GM18508 (cell line): ENCODE data around the gene EMC9.
A peak's percentile ranks its signal among the peaks of the same experiment; 100 is the strongest.

Experiments used
- ATAC-seq: cut with Tn5 transposase; IDR thresholded peaks from one replicate; pipeline ENCODE4 v1.9.1; 2021; ENCODE audit warnings: moderate number of reproducible peaks; ENCODE audit not compliant: insufficient read depth, unreplicated experiment

EMC9 gene

DNA sequence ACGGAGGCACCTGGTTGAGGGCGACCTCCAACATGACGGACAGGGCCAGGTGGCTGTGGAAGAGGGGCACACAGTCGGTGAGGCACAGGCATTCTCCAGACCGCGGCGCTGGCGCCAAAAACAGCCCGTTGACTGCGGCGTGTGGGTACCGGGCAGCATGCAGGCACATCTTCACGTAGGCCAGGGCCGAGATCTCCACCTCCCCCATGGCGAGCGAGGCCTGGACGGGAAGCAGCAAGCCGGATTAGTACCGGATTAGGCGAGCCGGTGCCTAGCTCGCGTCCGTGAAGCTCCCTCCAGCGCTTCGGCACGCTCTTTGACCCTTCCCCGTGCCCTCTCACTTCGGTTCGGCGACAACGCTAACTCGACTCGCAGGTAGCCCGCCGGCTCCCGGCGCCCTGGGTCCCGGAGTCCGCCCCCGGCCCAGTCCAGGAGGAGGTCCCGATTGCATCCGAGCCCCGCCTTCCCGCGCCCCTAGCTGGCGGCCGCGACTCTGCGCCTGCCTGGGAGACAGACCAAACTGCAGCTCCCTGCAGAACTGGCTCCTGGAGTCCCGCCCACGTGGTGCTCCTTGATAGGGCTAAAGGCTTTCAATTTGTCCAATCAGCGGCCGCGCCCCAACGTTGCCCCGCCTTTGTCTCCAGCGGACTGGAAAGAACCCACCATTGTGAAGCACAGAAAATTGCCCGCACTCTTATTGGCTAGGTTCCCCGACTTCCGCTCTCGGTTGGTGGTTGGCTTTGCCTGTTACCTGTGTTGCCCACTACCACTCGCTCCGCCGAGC, at the start of gene EMC9:
EMC9 (minus strand) TSS at position 495 of the 784 bp plus-strand sequence; CDS start at position 208, 287 bp downstream.
- peak; percentile 74 for ATAC-seq

DNA sequence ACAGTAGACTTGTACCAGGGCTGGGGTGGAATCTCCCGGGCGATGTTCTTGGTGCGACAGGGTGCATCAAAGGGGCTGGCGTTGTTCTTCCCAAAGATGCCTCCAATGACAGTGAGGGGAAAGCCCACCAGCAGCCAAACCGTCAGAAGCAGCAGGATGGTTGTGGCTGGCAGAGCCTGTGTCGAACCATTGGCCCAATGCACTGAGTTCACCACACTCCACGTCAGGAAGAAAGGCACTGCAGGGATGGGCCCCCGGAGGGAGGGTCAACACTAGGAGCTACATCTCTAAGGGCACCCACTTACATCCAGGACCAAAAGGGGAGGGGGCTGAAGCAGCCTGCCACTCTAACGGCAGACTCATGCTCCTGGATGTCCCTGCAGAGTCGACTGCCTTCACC, 49.0 kb upstream of the EMC9 start:
- ATAC-seq: no peak

DNA sequence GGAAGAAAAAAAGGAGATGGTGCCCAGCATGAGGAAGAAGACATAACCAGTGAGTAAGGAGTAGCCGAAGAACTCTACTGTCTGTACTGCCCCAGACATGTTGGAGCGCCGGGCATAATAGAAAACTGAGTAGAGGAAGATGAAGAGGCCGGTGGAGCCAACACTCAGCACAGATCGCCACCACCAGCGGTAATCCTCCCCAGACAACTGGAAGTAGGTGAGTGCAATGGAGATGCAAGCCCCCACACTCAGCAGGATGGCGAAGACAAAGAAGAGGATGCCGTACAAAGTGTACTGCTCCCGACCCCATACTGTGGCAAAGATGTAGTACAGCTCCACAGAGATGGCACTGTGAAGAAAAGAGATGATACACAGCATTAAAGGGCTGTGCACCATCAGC, 48.1 kb upstream of the EMC9 start:
- no peak for ATAC-seq

DNA sequence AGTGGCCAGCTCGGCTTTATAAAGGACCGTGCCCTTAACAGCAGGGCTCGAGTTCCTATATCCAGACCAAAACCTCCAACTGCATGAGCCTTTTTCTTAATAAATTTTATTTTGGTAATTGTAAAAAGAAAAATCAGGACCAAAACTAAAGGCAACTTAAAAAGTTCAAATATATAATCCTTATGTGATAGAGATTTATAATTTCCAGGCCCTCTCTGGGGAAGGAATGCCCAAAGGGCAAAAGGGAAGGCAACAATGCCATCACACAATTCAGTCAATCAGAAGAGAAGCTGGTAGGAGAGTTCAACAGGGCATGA, 47.6 kb upstream of the EMC9 start:
- ATAC-seq: no peak

GRCh38 chr14:24188251-24189058, 47.1 kb upstream of the EMC9 start, which contains the start of gene IPO4:
IPO4 (minus strand) TSS chr14:24188816; CDS start chr14:24188787, 29 bp downstream.
- ATAC-seq: peak; percentile 54

DNA sequence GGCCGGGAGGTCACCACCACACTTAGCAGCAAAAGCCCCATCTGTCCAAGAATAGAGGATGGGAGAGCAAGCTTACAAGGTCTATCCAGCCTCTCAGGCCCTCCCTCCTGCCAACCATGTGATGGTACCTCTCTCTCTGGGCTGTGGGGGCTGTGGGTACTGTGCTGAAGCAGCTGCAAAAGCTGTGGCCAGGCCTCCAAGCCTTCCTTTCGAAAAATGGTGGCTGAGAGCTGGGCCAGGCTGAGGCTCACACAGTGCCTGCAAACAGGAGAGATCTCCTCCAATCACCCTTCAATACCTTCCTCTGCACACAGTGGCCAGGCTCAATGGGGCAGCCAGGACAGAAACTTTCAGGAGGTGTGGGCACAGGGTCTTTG, 46.1 kb upstream of the EMC9 start:
- no peak for ATAC-seq

DNA sequence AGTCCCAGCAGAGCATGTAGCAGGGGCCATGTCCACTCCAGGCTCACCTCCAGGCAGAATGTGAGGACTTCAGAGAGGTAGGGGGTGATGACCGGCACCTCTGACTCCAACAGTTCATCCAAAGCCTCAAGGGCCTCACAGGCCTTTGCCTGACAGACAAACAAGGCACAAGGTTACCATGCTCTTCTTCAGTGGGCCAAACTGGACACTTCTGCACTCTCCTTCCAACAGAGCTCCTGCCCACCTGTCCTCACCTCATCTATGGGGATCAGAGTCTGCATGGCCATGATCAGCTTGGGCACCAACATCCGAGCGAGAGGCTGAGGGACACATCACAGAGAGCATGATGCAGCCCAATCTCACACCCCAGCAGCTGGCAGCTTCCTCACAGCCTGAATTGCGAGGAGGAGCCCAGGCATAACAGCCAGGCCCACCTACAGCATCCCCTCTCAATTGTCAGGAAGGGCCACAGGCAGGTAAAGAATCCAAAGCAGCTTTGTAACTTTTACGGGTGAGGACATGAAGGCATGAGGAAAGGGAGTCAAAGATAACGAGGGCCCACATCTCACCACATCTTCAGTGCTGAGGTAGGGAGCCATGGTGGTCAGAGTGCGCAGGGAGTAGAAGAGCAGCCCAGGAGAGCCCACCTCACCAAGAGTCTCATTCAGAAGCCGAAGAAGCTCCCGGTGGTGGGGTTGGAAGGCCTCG, 45.6 kb upstream of the EMC9 start:
- no peak for ATAC-seq

DNA sequence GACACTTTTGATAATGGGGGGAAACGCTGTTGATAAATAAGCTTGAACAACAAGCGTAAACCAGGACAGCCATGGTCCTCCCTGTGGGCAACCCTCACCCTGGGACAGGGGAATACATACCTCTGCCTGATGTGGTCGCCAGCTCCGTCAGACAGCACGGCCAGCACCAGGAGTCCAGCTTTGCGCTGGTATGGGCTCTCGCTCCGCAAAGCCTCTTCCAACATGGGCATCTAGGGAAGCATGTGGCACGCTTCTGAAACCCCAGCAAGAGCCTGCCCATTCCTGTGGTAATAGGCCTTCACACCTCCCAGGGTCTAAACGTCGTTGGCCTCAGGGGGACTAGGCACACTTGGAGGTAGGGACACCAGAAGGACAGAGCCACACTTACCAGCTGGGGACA, 44.4 kb upstream of the EMC9 start:
- ATAC-seq: no peak

GRCh38 chr14:24185026-24185425, 43.6 kb upstream of the EMC9 start:
- ATAC-seq: no peak

- no peak for ATAC-seq
These were observed 42.9 kb upstream of the EMC9 start for GRCh38 chr14:24184104-24184970.

- no peak for ATAC-seq
These were observed 41.7 kb upstream of the EMC9 start for GRCh38 chr14:24183014-24183481.

- ATAC-seq: no peak
These were observed 40.9 kb upstream of the EMC9 start for GRCh38 chr14:24182110-24182882.

DNA sequence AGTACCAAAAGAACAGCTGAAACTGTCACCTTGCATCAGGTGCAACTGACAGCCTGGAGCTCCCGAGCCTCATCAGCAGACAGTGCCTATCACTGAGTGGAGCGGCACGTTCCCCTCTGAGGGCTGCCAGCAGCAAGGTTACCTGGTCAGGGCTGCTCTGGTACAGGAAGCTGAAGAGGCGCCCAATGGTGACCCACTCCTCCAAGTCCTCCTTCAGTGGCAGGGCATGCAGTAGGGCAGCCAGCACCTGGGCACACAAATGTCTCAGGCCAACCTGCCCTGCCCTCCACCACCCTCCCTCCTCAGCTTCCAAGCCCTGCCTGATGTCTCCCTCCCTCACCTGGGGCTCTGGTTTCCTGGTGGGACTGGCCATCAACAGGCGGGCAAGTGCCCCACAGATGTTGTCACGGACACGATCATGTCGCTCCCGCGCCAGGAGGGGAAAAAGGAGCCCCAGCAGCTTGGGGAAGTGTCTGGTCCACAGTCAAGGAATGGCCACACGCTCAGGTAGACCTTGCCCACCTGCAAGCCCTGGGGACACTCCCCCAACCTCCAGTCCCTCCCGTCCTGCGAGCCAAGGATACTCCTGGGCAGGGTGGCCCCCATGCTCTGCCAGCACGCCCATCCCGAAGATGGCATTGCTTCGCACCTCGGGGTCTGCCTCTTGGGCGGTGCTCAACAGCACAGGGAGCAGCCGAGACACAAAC, 40.1 kb upstream of the EMC9 start:
- ATAC-seq: no peak

DNA sequence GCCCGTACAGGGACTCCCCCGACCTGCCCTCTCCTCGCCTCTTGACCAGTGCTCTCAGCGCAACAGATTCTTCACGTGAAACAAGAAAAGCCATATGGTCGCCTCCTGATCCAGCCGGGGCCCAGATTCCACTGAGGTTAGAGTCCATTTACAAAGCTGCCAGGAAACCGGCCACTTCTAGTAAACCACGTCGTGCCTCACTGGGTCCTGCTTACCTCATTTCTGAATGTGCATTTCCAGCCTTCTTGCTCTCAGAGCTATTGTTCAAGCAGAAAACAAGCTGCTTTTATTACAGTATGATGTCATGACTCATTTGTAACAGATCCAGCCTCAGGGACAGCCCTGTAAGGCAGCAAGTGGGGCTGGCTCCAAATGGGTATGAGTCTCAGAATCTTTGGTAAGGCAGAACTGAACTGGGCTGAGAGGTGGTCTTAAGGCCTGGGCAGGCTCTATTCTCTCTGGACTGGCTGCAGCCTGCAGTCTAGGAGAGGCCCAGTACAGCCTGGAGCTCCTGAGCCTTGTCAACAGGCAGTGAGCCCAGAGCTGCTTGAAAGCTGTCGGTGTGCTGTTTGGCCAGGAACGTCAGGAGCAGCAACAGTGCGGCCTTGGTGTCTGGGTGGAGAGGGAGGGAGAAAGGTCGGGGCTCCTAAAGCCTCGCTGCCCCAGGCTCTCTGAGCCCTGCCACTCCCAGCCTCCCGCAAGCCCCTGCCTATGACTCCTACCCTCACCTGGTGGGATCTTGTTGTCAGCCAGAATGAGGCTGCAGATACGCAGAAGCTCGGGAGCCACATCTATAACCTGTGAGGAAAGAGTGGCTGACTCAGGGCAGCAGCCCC, 38.8 kb upstream of the EMC9 start:
- no peak for ATAC-seq

DNA sequence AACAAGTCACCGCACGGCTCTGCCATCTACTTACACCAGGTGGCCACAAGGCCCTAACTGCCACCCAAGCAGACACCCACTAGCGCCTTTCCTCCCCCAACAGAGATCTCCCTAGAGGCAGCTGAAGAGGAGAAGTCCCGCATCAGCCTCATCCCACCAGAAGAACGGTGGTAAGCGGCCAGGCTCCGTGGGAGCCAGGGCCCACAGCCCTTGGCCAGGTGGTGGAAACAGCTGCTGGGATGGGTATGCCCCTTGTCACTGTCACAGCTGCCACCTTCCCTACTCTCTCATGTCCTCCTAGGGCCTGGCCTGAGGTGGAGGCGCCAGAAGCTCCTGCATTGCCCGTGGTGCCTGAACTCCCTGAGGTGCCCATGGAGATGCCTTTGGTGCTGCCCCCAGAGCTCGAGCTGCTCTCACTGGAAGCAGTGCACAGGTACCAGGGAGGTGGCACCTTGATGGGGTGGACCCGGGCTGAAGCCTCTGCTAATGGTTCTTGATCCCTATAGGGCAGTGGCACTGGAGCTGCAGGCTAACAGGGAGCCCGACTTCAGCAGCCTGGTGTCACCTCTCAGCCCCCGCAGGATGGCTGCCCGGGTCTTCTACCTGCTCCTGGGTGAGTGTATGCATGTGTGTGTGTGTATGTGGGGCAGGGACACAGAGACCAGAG, 38.0 kb upstream of the EMC9 start:
- no peak for ATAC-seq

DNA sequence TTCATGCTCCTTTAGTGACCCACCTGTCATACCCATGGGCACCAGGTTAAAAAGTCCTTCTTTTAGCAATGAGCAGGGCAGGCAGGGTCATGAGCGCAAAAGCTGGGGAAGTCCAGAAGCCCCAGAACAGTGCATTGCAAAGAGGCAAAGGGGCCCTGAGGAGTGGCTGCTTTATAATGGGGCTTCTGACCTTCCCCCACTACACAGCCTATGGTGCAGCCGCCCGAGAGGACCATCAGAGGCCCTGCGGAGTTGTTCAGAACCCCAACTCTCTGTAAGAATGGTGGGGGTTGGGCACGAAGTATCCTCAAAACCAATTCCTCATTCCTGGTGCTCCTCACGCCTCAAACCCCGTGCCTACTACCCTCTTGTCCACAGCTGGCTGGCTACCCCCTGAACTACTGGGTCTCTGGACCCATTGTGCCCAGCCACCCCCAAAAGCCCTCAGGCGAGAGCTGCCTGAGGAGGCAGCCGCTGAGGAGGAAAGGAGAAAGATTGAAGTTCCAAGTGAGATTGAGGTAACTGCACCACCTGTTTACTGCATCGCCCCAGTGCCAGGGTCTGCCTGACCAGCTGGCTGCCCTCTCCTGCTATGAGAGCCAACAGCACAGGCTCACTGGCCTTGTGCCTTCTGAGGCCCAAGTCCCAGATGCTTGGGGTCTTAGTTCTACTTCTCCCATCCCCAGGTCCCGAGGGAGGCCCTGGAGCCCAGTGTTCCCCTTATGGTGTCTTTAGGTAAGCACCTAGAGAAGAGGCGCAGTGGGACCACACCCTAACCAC, 37.2 kb upstream of the EMC9 start:
- no peak for ATAC-seq

GRCh38 chr14:24177891-24178290, 36.5 kb upstream of the EMC9 start:
- no peak for ATAC-seq
